GM12892 (cell line): ENCODE data around the gene MRNIP.

Experiments
- POLR2A ChIP-seq: IDR thresholded peaks from 2 replicates; pipeline ENCODE4 v1.6.1; 2011; ENCODE audit warnings: low read depth, low read length, control low read depth
- POLR2AphosphoS5 ChIP-seq: IDR thresholded peaks from 2 replicates; pipeline ENCODE4 v1.6.1; 2011; ENCODE audit warnings: low read depth, low read length, control low read depth

- TF ChIP-seq POLR2A (peak; percentile 52), POLR2AphosphoS5 (peak; percentile 50; the same call in 1 of the 2 replicates)
Observed at GRCh38 chr5:179837076-179838011, 21.3 kb downstream of the MRNIP start.
